NB4 (cell line): Measurements from ENCODE around the gene FLRT2.

Experiments
- POLR2A ChIP-seq: IDR thresholded peaks from 2 replicates; pipeline ENCODE4 v1.6.1; 2011; ENCODE audit warnings: mild to moderate bottlenecking; ENCODE audit not compliant: insufficient read length; ENCODE audit errors: extremely low read depth
- TF ChIP-seq, protein P1 (sequence below): IDR thresholded peaks from one replicate; pipeline ENCODE4 v1.5.1; 2012; ENCODE audit warnings: low read depth, low read length

DNA sequence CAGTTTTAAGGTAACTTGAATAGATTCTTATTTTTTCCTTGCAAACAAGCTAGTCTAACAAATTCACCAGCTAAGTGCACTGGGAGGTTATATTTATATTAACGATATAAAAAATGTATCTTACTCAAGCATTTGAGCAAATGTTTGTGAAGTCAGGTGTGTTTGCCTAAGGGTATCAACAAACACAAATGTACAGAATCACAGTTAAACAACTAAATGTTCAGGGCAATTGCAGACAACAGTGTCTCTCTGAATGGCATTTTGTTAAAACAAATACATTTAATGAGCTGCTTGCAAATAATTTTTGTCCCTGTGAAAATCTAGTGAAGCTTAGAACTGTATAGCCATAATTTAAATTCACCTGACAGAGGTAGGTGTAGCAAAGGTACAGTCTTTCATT, 28.2 kb upstream of the FLRT2 start:
- TF ChIP-seq, protein P1, sequence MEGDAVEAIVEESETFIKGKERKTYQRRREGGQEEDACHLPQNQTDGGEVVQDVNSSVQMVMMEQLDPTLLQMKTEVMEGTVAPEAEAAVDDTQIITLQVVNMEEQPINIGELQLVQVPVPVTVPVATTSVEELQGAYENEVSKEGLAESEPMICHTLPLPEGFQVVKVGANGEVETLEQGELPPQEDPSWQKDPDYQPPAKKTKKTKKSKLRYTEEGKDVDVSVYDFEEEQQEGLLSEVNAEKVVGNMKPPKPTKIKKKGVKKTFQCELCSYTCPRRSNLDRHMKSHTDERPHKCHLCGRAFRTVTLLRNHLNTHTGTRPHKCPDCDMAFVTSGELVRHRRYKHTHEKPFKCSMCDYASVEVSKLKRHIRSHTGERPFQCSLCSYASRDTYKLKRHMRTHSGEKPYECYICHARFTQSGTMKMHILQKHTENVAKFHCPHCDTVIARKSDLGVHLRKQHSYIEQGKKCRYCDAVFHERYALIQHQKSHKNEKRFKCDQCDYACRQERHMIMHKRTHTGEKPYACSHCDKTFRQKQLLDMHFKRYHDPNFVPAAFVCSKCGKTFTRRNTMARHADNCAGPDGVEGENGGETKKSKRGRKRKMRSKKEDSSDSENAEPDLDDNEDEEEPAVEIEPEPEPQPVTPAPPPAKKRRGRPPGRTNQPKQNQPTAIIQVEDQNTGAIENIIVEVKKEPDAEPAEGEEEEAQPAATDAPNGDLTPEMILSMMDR = no peak
- no peak for TF ChIP-seq POLR2A
